Endothelial cell of umbilical vein (primary cell): Measurements from ENCODE around the gene DAB2IP. TPM values are rescaled to one million over a fixed set of nuclear protein-coding genes. Genes with fewer than 3 reads are reported as not detected.

ENCODE experiments used
- BruUV-seq: library from RNA; stranded (reverse); fragments of 400-500 nt; replicated peaks from 2 replicates; lab custom pipeline; 2021; lab: Mats Ljungman, UMichigan
- CTCF ChIA-PET: fragments of 300-600, 350-600 bp; sonication (Branson Sonifier 250); formaldehyde crosslinking; loops from one replicate; lab custom pipeline; 2021; ENCODE audit warnings: antibody characterized with exemption, inconsistent platforms; lab: Charles Lee
- POLR2A ChIA-PET: fragments of 300-600, 350-600 bp; sonication (Branson Sonifier 250); formaldehyde crosslinking; loops from one replicate; lab custom pipeline; 2021; ENCODE audit warnings: antibody characterized with exemption, inconsistent platforms; lab: Charles Lee
- DNase-seq: peaks from one replicate; pipeline ENCODE4 v3.0.0-alpha.2; 2011; ENCODE audit warnings: low read depth, low spot score
- FAIRE-seq: peaks from 2 replicates; lab custom pipeline; 2011; peaks lifted over from hg19 to GRCh38; lab: Jason Lieb, UNC
- H2AFZ ChIP-seq: 2 replicates; pipeline ENCODE4 v1.6.0; 2012; ENCODE audit warnings: low read depth, low read length, control low read depth, inconsistent platforms
- H3K27ac ChIP-seq: 2 replicates; pipeline ENCODE4 v1.5.1; 2011; ENCODE audit warnings: low read depth, mild to moderate bottlenecking, control low read depth, low read length, moderate library complexity; ENCODE audit not compliant: insufficient read depth
- H3K27me3 ChIP-seq, 2 experiments: 2 replicates each; pipeline versions ENCODE4 v1.6.0 to v1.6.1; 2011; ENCODE audit warnings: low read length in 2 of 2, mixed read lengths in 1 of 2; ENCODE audit not compliant: control insufficient read depth in 2 of 2, insufficient read depth in 2 of 2
- H3K36me3 ChIP-seq, 2 experiments: 2 replicates in 1 of 2; 3 replicates in 1 of 2; pipeline ENCODE4 v1.5.1; 2011; ENCODE audit warnings: low read length in 2 of 2, mild to moderate bottlenecking in 1 of 2, moderate library complexity in 1 of 2; ENCODE audit not compliant: control insufficient read depth in 2 of 2, insufficient read depth in 2 of 2; ENCODE audit errors: extremely low read depth in 1 of 2
- H3K4me1 ChIP-seq: 3 replicates; pipeline ENCODE4 v1.5.1; 2011; ENCODE audit warnings: mild to moderate bottlenecking, low read length; ENCODE audit not compliant: control insufficient read depth, insufficient read depth; ENCODE audit errors: extremely low read depth
- H3K4me2 ChIP-seq: 2 replicates; pipeline ENCODE4 v1.6.1; 2011; ENCODE audit warnings: low read length, control low read depth, mixed read lengths; ENCODE audit not compliant: insufficient read depth
- H3K4me3 ChIP-seq, 3 experiments: fragments of 200-600 bp in 1 of 3; sonication (generic), shearing (Covaris generic) in 1 of 3; replicated peaks in 1 of 3; 2 replicates each; pipeline ENCODE4 v1.5.1; 2011 to 2016; ENCODE audit warnings: control low read depth in 3 of 3, low read length in 3 of 3, mild to moderate bottlenecking in 2 of 3, inconsistent platforms in 1 of 3, low read depth in 1 of 3, moderate library complexity in 1 of 3; ENCODE audit not compliant: insufficient read depth in 1 of 3
- H3K79me2 ChIP-seq: 2 replicates; pipeline ENCODE4 v1.6.0; 2012; ENCODE audit warnings: low read length, inconsistent platforms; ENCODE audit not compliant: control insufficient read depth, insufficient read depth
- H3K9ac ChIP-seq: replicated peaks from 2 replicates; pipeline ENCODE3; 2011; ENCODE audit warnings: low read length, control low read depth; ENCODE audit not compliant: insufficient read depth; ENCODE audit errors: extremely low read depth
- H3K9me1 ChIP-seq: replicated peaks from 3 replicates; pipeline ENCODE4 v1.6.0; 2011; ENCODE audit warnings: mild to moderate bottlenecking, low read length; ENCODE audit not compliant: control insufficient read depth, insufficient read depth; ENCODE audit errors: extremely low read depth
- H3K9me3 ChIP-seq: replicated peaks from 2 replicates; pipeline ENCODE4 v1.5.1; 2012; ENCODE audit warnings: low read length, inconsistent platforms; ENCODE audit not compliant: control insufficient read depth, insufficient read depth
- H4K20me1 ChIP-seq: replicated peaks from 2 replicates; pipeline ENCODE3; 2011; ENCODE audit warnings: mild to moderate bottlenecking, low read length; ENCODE audit not compliant: control insufficient read depth, insufficient read depth; ENCODE audit errors: extremely low read depth
- EZH2 ChIP-seq: IDR thresholded peaks from 2 replicates; pipeline ENCODE4 v1.6.1; 2012; ENCODE audit warnings: borderline replicate concordance, low read depth, mild to moderate bottlenecking, moderate library complexity, low read length, inconsistent platforms; ENCODE audit not compliant: severe bottlenecking
- FOS ChIP-seq: IDR thresholded peaks from 2 replicates; pipeline ENCODE4 v1.6.1; 2011; ENCODE audit warnings: mild to moderate bottlenecking, low read length, moderate library complexity, borderline replicate concordance; ENCODE audit not compliant: insufficient read depth
- GATA2 ChIP-seq: IDR thresholded peaks from 2 replicates; pipeline ENCODE4 v1.7.0; 2011; ENCODE audit warnings: low read depth, mild to moderate bottlenecking, moderate library complexity, mixed read lengths, low read length; ENCODE audit not compliant: insufficient read length, insufficient read depth
- JUN ChIP-seq: IDR thresholded peaks from 2 replicates; pipeline ENCODE4 v1.6.1; 2011; ENCODE audit warnings: borderline replicate concordance, low read depth; ENCODE audit not compliant: insufficient read length, insufficient read depth
- MYC ChIP-seq: IDR thresholded peaks from one replicate; pipeline ENCODE4 v1.6.1; 2011; ENCODE audit warnings: mild to moderate bottlenecking, low read depth, low read length
- POLR2A ChIP-seq: IDR thresholded peaks from 2 replicates; pipeline ENCODE4 v1.6.1; 2012; ENCODE audit warnings: low read depth, mild to moderate bottlenecking, control low read depth, low read length
- POLR2AphosphoS5 ChIP-seq: IDR thresholded peaks from 2 replicates; pipeline ENCODE4 v1.6.1; 2012; ENCODE audit warnings: low read depth, mild to moderate bottlenecking, control low read depth, low read length, moderate library complexity; ENCODE audit not compliant: insufficient read depth
- dilution Hi-C: fragments of 300-500 bp; cut with MboI; formaldehyde crosslinking; loops from one replicate; pipeline ENCODE4 v1.15.0; 2019; ENCODE audit warnings: low sequenced_read_pairs; ENCODE audit not compliant: extremely low pct_ligation_motif_present
- intact Hi-C: fragments of 100-400 bp; cut with micrococcal nuclease; formaldehyde crosslinking; loops from one replicate; pipeline ENCODE4 v1.10.0; 2022
- polyA plus RNA-seq, 4 experiments: library from polyadenylated mRNA; depleted of rRNA in 3 of 4; stranded (reverse) in 3 of 4; unstranded in 1 of 4; fragments of >200 nt; gene quantifications; 2 replicates each; pipeline versions ENCODE4 v1.2.1 to v1.2.3, GENCODE V29; 2011 to 2012; ENCODE audit warnings: missing spikeins in 1 of 4
- total RNA-seq: library from RNA; stranded (reverse); gene quantifications from 2 replicates; pipeline ENCODE4 v1.2.3, GENCODE V29; 2021
- TF ChIP-seq, protein P1 (sequence below): IDR thresholded peaks from 2 replicates; pipeline ENCODE4 v1.6.1; 2011; ENCODE audit not compliant: insufficient read depth, insufficient read length
- TF ChIP-seq, protein P2 (sequence below), 2 donors: IDR thresholded peaks; 1 replicate in 1 of 2; 2 replicates in 1 of 2; pipeline ENCODE4 v1.5.1; 2011; ENCODE audit warnings: low read length in 2 of 2, mild to moderate bottlenecking in 2 of 2, moderate library complexity in 2 of 2, control low read depth in 1 of 2, inconsistent platforms in 1 of 2, low read depth in 1 of 2; ENCODE audit not compliant: insufficient read depth in 1 of 2; ENCODE audit errors: extremely low read depth in 1 of 2

The DAB2IP gene
- total and polyA plus RNA-seq, 2 donors (not counting 3 experiments of a cell fraction or from before 2014, with no cell fraction given): 29.2 to 53.6 TPM

DNA sequence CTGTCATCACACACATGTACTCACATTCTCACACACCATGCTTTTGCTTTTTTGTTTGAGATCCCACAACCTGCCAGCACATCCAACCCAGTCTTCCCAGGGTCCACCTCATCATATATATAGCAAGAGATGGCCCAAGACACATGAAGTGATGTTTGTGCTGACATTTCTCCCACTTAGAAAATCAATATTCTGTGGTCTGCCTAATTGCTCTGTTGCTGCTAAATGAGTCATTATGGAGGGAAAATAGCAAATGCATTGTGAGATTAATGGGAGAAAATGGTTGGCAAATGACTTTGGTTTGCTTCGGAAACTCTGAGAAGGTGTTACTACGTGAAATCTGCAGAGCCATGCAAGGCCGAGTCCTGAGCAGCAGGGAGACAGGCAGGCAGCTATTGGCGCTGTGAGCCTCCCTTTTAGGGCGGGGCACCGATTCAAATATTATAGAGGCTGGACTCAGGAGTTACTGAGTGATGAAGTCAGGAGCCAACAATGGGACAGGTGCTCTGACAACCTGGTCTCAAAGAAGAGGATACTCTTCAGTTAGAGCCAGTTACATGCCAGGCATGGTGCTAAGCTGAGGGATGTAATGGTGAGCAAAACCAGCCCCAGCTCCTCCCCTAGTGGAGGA lies 62.8 kb downstream of the DAB2IP start:
- dilution Hi-C loops: no loop called here
- DNase-seq: no peak
- no peak for FAIRE-seq
- TF ChIP-seq, protein P1, sequence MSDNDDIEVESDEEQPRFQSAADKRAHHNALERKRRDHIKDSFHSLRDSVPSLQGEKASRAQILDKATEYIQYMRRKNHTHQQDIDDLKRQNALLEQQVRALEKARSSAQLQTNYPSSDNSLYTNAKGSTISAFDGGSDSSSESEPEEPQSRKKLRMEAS: no peak
- no peak for TF ChIP-seq POLR2AphosphoS5
- no peak for TF ChIP-seq GATA2
- no peak for TF ChIP-seq FOS
- TF ChIP-seq, protein P2, sequence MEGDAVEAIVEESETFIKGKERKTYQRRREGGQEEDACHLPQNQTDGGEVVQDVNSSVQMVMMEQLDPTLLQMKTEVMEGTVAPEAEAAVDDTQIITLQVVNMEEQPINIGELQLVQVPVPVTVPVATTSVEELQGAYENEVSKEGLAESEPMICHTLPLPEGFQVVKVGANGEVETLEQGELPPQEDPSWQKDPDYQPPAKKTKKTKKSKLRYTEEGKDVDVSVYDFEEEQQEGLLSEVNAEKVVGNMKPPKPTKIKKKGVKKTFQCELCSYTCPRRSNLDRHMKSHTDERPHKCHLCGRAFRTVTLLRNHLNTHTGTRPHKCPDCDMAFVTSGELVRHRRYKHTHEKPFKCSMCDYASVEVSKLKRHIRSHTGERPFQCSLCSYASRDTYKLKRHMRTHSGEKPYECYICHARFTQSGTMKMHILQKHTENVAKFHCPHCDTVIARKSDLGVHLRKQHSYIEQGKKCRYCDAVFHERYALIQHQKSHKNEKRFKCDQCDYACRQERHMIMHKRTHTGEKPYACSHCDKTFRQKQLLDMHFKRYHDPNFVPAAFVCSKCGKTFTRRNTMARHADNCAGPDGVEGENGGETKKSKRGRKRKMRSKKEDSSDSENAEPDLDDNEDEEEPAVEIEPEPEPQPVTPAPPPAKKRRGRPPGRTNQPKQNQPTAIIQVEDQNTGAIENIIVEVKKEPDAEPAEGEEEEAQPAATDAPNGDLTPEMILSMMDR (IDR thresholded peaks at IDR 0.05; ENCODE audit: extremely low read depth in 1 of 2, insufficient read depth in 1 of 2, low read depth in 1 of 2, low read length in 2 of 2): no peak
- TF ChIP-seq EZH2: no peak
- TF ChIP-seq POLR2A: no peak
- TF ChIP-seq MYC: no peak
- TF ChIP-seq JUN: no peak
- Histone ChIP-seq H3K27ac (no peak overlapping the region), H3K4me3 (no peak overlapping the region), H3K79me2 (peaks cover 7% of the 10 kb centered on the region), H3K27me3 (no peaks in the 10 kb centered on the region), H4K20me1 (no peaks in the 10 kb centered on the region), H3K4me2 (no peak overlapping the region), H3K4me1 (no peaks in the 10 kb centered on the region), H3K9me1 (no peaks in the 10 kb centered on the region), H3K36me3 (peaks cover 0 to 7% of the 10 kb centered on the region in 2 experiments), H3K9ac (no peak overlapping the region), H3K9me3 (no peaks in the 10 kb centered on the region), H2AFZ (no peak overlapping the region)
- ChIA-PET POLR2A (no interaction called here), CTCF (interaction anchor here (1.3 kb wide), 1 partner anchor 168 kb away, joined by 3 read pairs; no protein-coding TSS in a partner anchor)
- intact Hi-C loops: no loop called here
- no TSS peak for BruUV-seq
